Tibial nerve (tissue), 4 donors: ENCODE measurements around the gene AIF1. TPM values are rescaled to one million over a fixed set of nuclear protein-coding genes. Genes with fewer than 3 reads are reported as not detected.

Source experiments
- DNase-seq, 2 donors: peaks; one replicate each; pipeline ENCODE4 v3.0.0-alpha.2; 2019; ENCODE audit warnings: low spot score in 2 of 2
- H3K27ac ChIP-seq, 4 donors: fragments of 200-600 bp; sonication (generic) in 3 of 4; one replicate each; pipeline ENCODE4 v1.5.1; 2017 to 2019; ENCODE audit warnings: mild to moderate bottlenecking in 1 of 4
- H3K27me3 ChIP-seq, 2 donors: fragments of 200-600 bp; sonication (generic) in 1 of 2; one replicate each; pipeline versions ENCODE4 v1.5.1 to v1.6.0; 2017 to 2019
- H3K36me3 ChIP-seq, 3 donors: fragments of 200-600 bp; sonication (generic); one replicate each; pipeline ENCODE4 v1.5.1; 2018 to 2019
- H3K4me1 ChIP-seq, 4 donors: fragments of 200-600 bp; sonication (generic) in 3 of 4; one replicate each; pipeline ENCODE4 v1.5.1; 2017 to 2019
- H3K4me3 ChIP-seq, 4 donors: fragments of 200-600 bp; sonication (generic) in 3 of 4; one replicate each; pipeline ENCODE4 v1.5.1; 2017 to 2019; ENCODE audit warnings: mild to moderate bottlenecking in 1 of 4, moderate library complexity in 1 of 4
- H3K9me3 ChIP-seq, 4 donors: fragments of 200-600 bp; sonication (generic) in 3 of 4; one replicate each; pipeline ENCODE4 v1.5.1; 2017 to 2019
- EP300 ChIP-seq, 2 donors: sonication (generic); formaldehyde crosslinking; IDR thresholded peaks; one replicate each; pipeline ENCODE4 v1.6.1; 2017; ENCODE audit warnings: antibody characterized with exemption in 2 of 2, mild to moderate bottlenecking in 1 of 2
- POLR2A ChIP-seq, 2 donors: fragments of 450-650 bp; IDR thresholded peaks; one replicate each; pipeline ENCODE4 v1.6.1; 2017; ENCODE audit warnings: antibody characterized with exemption in 2 of 2, mild to moderate bottlenecking in 2 of 2, moderate library complexity in 2 of 2
- WGBS, 2 donors: methylation state at CpG; one replicate each; pipeline ENCODE4 v1.1.5; 2018; 5-methylcytosine and 5-hydroxymethylcytosine counted together
- total RNA-seq, 4 donors: library from RNA; depleted of rRNA; stranded (reverse); fragments of >200 nt; gene quantifications; one replicate each; pipeline ENCODE4 v1.1.0, GENCODE V29; 2016
- TF ChIP-seq, protein P1 (sequence below), 5 experiments: fragments of 200-600 bp in 3 of 5; fragments of 450-650 bp in 2 of 5; sonication (generic) in 3 of 5; IDR thresholded peaks; one replicate each; pipeline ENCODE4 v1.5.1; 2016 to 2019; ENCODE audit warnings: antibody characterized with exemption in 5 of 5, mild to moderate bottlenecking in 3 of 5, moderate library complexity in 2 of 5

The AIF1 gene
- total RNA-seq, 4 donors from 2014 or later, result 27.1 to 66.3 (median 50.4) TPM

DNA sequence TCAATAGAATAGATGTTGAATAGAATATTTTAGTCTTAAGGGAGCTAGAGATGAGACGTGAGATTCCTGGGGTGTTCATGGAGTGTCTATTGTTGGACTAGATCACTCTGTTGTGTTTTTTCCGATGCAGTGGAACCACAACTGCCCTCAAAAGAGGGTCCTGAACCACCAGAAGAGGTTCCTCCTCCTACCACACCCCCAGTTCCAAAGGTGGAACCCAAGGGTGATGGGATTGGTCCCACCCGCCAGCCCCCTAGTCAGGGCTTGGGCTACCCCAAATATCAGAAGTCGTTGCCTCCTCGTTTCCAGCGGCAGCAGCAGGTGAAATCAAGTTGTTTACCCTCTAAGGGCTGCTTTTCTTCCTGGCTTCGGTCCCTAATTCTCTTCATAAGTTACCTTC, 14.0 kb downstream of the AIF1 start:
- no peaks in the 10 kb centered on the region for H3K27me3 ChIP-seq
- no peak overlapping the region for H3K27ac ChIP-seq
- no peak overlapping the region for H3K4me3 ChIP-seq
- TF ChIP-seq EP300 (IDR thresholded peaks at IDR 0.05), result no peak
- TF ChIP-seq, protein P1, sequence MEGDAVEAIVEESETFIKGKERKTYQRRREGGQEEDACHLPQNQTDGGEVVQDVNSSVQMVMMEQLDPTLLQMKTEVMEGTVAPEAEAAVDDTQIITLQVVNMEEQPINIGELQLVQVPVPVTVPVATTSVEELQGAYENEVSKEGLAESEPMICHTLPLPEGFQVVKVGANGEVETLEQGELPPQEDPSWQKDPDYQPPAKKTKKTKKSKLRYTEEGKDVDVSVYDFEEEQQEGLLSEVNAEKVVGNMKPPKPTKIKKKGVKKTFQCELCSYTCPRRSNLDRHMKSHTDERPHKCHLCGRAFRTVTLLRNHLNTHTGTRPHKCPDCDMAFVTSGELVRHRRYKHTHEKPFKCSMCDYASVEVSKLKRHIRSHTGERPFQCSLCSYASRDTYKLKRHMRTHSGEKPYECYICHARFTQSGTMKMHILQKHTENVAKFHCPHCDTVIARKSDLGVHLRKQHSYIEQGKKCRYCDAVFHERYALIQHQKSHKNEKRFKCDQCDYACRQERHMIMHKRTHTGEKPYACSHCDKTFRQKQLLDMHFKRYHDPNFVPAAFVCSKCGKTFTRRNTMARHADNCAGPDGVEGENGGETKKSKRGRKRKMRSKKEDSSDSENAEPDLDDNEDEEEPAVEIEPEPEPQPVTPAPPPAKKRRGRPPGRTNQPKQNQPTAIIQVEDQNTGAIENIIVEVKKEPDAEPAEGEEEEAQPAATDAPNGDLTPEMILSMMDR (IDR thresholded peaks at IDR 0.05), result no peak
- no peak for DNase-seq
- H3K4me1 ChIP-seq, result peaks cover 0 to 18% (median 0%) of the 10 kb centered on the region in 4 donors
- H3K9me3 ChIP-seq, result no peaks in the 10 kb centered on the region
- H3K36me3 ChIP-seq, result peaks cover 5 to 100% (median 56%) of the 10 kb centered on the region in 3 donors
- 85 to 88% methylated on average over 7 of the region's 7 CpGs for WGBS, 2 donors

- H3K27me3 ChIP-seq, result no peaks in the 10 kb centered on the region
- no peak for DNase-seq
- 90 to 92% methylated on average over 25 of the region's 25 CpGs for WGBS, 2 donors
- H3K4me3 ChIP-seq, result no peak overlapping the region
- H3K36me3 ChIP-seq, result peaks cover under 1 to 100% (median 58%) of the 10 kb centered on the region in 3 donors
- H3K4me1 ChIP-seq, result peaks cover 0 to 18% (median 0%) of the 10 kb centered on the region in 4 donors
- TF ChIP-seq POLR2A (IDR thresholded peaks at IDR 0.05), result no peak
- TF ChIP-seq, protein P1 (IDR thresholded peaks at IDR 0.05), result no peak
- no peak for TF ChIP-seq EP300 (IDR thresholded peaks at IDR 0.05)
- no peak overlapping the region for H3K27ac ChIP-seq
- H3K9me3 ChIP-seq, result no peaks in the 10 kb centered on the region
Measured at GRCh38 chr6:31630177-31630934, 15.3 kb downstream of the AIF1 start.

GRCh38 chr6:31631209-31631608, 16.2 kb downstream of the AIF1 start:
- H3K27ac ChIP-seq, result no peak overlapping the region
- H3K9me3 ChIP-seq, result no peaks in the 10 kb centered on the region
- DNase-seq, result no peak
- no peak overlapping the region for H3K4me3 ChIP-seq
- H3K4me1 ChIP-seq, result peaks cover 0 to 18% (median 0%) of the 10 kb centered on the region in 4 donors
- H3K36me3 ChIP-seq, result peaks cover 0 to 100% (median 55%) of the 10 kb centered on the region in 3 donors
- H3K27me3 ChIP-seq, result no peaks in the 10 kb centered on the region
- TF ChIP-seq, protein P1 (IDR thresholded peaks at IDR 0.05), result no peak
- TF ChIP-seq EP300 (IDR thresholded peaks at IDR 0.05) (no peak), POLR2A (IDR thresholded peaks at IDR 0.05) (no peak)
- 72 to 74% methylated on average over 8 to 12 of the region's 16 CpGs for WGBS, 2 donors

DNA sequence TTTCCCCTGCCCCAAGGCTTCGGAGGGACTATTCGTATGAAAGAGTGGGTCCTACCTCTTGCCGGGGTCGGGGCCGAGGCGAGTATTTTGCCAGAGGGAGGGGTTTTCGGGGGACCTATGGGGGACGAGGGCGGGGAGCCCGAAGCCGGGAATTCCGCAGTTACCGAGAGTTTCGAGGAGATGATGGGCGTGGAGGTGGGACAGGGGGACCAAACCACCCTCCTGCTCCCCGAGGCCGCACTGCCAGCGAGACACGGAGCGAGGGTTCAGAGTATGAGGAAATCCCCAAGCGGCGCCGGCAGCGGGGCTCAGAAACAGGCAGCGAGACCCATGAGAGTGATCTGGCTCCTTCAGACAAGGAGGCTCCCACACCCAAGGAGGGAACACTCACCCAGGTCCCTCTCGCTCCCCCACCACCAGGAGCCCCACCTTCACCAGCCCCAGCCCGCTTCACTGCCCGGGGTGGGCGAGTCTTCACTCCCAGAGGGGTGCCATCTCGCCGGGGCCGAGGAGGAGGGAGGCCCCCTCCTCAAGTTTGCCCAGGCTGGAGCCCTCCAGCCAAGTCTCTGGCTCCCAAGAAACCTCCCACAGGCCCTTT, 16.7 kb downstream of the AIF1 start:
- TF ChIP-seq POLR2A (IDR thresholded peaks at IDR 0.05), result no peak
- TF ChIP-seq EP300 (IDR thresholded peaks at IDR 0.05), result no peak
- TF ChIP-seq, protein P1 (IDR thresholded peaks at IDR 0.05), result no peak
- no peak for DNase-seq
- Histone ChIP-seq H3K36me3 (peaks cover 0 to 100% (median 55%) of the 10 kb centered on the region in 3 donors), H3K9me3 (no peaks in the 10 kb centered on the region), H3K4me3 (no peak overlapping the region), H3K4me1 (peaks cover 0 to 18% (median 0%) of the 10 kb centered on the region in 4 donors), H3K27ac (no peak overlapping the region), H3K27me3 (no peaks in the 10 kb centered on the region)
- 85 to 86% methylated on average over 28 to 32 of the region's 32 CpGs for WGBS, 2 donors
